GM21390 (cell line): ENCODE measurements around the gene RPL7A.
"Not testable (repeated sequence)": the region's sequence is repeated elsewhere in the genome, so short reads cannot be mapped to it uniquely, and the experiment has no call there.

Source experiments
- ATAC-seq: cut with Tn5 transposase; IDR thresholded peaks from one replicate; pipeline ENCODE4 v1.9.1; 2021; ENCODE audit not compliant: unreplicated experiment

Gene RPL7A

DNA sequence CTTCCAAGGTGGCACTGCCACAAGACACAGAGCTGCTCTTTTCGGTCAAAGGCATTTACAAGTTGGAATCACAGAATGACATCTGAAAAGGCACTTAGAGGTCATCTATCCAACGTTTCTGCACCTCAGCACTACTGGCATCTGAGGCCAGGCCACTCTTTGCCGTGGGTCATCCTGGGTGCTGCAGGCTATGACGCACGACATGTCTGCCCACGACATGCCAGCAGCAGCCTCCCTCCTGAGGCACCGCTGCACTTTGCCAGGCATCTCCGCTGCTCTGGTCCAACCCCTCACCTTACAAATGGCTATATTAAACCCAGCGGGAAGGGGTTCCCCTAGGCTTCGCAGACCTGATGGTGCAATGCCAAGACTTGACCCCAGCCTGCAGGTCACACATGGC lies 19.8 kb downstream of the RPL7A start:
- no peak for ATAC-seq

DNA sequence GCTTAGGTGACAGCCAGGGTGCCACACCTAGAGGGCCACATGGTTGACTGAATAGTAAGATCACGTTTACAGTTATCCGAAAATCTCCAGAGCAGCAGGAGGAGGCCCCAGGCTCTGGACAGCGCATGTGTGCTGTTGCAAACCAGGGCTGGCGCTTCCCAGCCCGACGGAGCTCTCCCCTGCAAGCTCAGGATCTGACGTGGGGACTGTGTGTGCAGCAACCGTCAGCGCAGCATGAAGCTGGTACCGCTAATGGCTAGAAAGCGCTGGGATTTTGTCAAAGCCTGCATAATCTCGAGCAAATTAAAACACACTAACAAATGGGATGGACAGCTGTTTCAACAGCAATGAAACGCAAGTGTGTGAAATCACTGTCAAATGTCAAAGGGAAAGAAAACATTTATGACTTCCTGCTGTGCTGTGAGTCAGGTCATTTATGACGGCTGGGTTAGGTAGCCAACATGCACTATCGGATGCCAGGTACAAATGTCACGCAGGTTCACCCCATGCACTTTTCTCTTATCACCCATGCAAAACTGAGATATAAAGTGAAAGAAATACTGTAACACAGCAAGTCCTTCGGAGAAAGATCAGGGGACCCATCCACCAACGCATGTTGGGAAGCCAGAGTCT lies 20.3 kb downstream of the RPL7A start:
- ATAC-seq = no peak

DNA sequence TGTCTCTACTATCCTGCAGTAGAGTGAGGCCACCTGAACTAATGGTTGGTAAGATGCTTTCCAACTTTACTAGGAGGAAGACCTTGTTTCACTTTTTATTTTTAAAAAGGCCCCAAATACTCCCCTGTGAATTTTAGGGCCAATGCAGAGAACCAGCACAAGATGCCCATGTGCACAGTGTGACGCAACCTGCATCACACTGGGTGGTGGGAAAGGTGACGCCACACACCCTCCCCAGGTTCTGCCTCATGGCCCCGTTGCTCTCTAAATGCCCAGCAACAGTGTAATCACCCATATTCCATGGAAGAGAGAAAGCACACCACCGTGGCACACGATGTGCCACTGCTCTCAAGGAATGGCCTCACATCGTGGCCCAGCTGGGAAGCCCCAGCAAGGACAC lies 21.4 kb downstream of the RPL7A start:
- ATAC-seq = no peak

DNA sequence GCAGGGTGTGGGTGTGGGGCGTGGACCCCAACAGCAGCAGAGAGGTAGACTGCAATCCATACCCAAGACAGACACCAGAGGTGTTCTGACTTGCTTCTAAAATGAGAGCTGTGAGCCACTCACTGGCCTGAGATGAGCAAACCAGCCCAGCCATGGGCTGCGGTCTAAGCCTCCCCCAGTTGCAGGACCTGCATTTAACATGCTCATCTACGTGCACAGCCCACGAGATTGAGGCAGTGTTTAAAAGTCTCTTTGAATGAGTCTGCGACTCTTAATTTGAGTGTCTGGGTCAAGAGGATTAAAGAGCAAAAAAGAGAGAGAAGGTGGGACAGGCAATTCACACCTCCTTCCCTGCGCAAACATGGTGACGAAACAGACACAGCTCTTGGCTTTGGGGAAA lies 21.9 kb downstream of the RPL7A start:
- no peak for ATAC-seq

DNA sequence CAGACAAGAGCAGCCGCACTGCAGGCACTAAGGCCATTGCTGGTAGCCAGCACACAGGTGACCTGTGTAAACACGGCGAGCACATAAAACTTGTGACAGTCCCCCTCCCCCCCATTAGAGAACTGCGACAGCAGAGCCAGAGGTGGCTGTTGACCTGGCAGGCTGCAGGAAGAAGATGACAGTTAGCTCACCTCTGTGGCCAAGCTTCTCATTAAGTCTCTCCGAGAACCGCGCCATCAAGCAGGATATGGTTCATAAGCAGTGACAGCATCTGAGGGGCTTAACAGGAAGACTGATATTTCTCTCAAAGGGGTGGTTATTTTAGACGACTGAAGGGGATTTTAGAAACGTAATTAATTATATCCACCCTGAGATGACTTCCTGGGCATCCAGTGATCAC lies 22.7 kb downstream of the RPL7A start:
- no peak for ATAC-seq

DNA sequence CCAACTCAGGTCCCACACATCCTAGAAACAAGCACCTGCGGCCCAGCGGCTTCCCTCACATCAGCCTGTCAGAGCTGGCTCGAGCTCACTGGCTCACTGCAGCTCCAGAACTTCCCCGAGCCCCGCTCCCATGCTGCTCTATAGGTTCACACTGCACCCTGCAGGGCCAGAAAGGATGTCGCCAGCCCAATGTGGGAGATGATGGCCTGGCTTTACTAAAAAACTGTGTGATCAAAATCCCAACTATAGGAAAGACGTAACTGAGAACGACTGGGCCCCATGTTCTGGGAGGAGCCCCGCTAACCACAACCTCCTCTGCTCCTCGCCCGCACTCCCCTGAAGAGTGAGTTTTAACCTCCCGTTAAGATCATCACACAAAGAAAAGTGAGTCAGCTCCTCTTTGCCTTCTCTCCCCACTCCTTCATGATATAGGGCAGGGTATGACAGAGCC lies 23.3 kb downstream of the RPL7A start:
- no peak for ATAC-seq

DNA sequence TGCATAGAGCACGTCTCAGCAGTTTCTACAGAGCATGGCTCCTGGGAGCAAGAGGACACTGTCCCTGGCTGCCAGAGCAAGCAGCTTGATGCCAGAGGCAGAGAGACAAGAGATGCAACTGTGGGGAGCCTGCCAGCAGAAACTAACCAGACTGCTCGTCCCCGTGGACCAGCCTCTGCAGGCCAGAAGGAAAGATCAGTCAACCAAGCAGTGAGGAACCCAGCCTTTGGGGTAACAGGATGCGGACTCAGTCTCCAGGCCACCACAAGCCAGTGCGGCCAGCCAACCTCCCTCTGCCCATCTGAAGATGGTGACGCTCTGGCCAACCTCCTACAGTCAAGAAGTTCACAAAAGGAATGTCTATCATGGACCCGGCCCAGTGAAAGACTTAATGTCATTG lies 24.1 kb downstream of the RPL7A start:
- ATAC-seq = no peak

- no peak for ATAC-seq
Measured at GRCh38 chr9:133374612-133375115, 26.6 kb downstream of the RPL7A start.

DNA sequence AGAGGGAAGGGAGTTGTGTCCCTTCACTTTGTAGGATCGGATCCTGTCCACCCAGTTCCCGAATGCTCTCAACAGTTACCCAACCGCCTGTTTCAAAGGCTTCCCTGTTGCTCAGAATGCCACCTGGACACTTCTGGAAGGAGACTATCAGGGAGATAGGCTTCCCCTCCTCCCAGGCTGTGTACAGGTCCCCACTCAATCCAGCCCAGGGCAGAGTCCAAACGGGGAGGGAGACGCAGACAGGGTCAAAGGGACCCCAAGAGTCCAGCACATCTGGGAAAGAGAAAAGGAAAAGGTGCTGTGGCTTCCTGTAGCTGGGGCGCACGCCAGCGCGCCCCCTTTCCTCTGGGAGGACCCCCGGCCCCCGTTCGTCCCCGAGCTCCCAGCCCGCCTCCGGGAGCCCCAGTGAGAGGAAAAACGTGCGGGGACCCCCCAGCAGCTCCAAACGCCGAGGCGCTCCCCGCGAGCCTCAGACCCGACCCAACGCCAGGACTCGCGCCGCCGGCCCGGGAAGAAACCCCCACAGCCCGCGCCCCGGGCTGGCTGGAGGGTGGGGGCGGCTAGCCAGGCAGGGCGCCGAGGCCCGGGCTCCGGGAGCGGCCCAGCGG lies 27.2 kb downstream of the RPL7A start:
- peak; percentile 27 for ATAC-seq

DNA sequence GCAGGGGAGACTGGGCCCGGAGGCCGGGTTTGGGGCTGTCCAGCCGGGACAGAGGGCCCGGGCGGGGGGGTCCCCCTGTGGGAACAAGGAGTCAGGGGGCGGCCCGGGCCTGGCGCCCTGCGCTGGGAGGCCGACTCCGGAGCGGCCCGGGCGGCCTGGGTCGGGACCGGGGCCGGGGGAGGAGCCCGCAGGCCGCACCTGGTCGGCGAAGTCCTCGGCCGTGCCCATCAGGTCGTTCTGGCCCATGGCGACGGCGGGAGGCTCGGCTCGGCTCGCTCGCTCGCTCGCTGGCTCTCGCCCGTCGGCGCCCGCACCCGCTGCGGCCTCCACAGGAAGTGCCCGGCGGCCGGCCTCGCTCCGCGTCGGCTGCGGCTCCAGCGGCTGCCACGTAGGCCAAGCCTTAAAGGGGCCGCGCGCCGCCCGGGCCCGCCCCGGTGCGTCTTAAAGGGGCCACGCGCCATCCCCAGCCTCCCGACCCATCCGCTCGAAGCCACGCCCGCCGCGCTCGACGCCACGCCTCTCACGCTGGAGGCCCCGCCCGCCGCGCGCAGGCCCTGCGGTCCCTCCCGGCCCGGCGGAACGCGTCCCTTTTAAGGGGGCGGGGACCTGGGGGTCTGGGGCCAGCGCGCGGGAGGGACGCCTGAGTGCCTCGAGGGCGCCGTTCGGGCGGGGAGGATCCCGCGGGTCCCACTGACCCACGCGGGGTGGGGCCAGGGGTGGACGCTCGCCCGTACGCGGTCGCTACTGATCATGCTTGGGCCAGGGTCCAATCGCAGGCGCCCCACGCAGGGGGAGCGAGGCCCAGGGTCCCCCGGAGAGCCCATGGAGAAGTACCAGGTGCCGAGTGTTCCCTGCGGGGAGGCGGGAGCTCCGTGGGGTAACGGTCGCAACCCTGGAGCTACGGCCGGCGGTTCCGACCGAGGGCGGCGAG lies 28.0 kb downstream of the RPL7A start, which contains the start of the genes STKLD1 and SURF4:
TSS of gene STKLD1 (plus strand) at position 643 of the 931 bp plus-strand sequence. CDS start at position 751, 108 bp downstream.
TSS of gene SURF4 (minus strand) at position 337 of the 931 bp plus-strand sequence. CDS start at position 246, 91 bp downstream.
- ATAC-seq = peak; percentile 79

DNA sequence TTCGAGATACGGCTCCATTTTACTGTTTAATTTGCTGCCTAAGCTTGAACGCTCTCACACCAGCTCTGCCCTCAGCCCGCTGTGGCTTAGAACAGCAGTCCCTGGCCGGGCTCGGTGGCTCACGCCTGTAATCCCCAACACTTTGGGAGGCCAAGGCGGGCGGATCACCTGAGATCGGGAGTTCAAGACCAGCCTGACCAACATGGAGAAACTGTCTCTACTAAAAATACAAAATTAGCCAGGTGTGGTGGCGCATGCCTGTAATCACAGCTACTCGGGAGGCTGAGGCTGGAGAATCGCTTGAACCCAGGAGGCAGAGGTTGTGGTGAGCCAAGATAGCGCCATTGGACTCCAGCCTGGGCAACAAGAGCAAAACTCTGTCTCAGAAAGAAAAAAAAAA lies 29.3 kb downstream of the RPL7A start:
- ATAC-seq = not testable (repeated sequence)

DNA sequence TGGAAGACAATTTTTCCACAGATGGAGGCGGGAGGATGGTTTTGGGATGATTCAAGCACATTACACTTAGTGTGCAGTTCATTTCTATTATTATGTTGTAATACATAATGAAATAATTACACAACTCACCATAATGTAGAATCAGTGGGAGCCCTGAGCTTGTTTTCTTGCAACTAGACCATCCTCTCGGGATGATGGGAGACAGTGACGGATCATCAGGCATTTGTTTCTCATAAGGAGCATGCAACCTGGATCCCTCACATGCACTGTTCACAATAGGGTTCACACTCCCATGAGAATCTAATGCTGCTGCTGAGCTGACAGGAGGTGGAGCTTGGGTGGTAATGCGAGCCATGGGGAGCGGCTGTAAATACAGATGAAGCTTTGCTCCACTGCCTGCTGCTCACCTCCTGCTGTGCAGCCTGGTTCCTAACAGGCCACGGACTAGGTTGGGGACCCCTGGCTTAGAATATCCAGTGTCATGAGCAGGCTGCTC lies 29.8 kb downstream of the RPL7A start:
- ATAC-seq = no peak

DNA sequence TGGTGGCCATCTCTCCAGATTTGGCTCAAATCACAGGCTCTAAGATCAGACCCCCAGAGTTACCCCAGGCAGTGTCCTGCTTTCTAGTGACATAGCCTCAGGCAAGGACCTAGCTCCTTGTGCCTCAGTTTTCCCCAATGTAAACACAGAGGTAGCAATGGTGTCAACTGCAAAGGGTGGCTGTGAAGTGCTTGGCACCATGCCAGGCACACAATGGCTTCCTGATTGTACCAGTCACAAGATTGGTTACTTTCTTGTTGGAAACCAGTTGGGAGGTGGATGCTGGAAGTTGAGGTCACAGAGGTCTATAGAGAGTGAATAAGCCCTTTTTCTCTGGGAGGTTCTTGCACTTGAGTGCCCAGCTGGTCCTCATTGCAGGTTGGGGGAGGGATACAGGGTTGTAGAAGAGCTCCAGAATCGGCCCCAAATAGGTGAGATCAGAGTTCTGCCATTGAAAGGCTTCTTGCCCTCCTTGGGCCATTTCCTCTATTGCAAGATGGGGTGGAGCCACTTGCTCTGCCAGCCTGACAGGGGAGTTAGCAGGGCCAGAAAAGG lies 30.5 kb downstream of the RPL7A start:
- no peak for ATAC-seq

GRCh38 chr9:133379153-133380086 lies 31.4 kb downstream of the RPL7A start:
- ATAC-seq = no peak

DNA sequence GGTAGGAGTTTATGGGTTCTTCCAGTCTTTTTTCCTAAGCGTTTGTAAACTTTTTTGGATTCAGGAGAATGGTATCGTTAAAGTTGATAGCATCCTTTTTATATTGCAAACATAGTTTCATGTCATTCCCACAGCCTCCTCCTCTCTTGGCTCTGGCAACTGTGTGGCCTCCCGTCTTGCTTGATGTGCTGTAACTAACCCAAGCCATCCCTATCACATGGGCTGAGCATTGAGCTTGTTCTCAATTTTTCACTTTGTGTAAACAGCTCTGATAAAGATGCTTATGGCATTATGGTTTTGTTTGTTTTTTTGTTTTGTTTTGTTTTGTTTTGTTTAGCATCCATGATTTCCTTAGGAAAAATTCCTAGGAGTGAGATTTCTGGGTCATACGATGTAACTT lies 32.7 kb downstream of the RPL7A start:
- ATAC-seq = no peak

DNA sequence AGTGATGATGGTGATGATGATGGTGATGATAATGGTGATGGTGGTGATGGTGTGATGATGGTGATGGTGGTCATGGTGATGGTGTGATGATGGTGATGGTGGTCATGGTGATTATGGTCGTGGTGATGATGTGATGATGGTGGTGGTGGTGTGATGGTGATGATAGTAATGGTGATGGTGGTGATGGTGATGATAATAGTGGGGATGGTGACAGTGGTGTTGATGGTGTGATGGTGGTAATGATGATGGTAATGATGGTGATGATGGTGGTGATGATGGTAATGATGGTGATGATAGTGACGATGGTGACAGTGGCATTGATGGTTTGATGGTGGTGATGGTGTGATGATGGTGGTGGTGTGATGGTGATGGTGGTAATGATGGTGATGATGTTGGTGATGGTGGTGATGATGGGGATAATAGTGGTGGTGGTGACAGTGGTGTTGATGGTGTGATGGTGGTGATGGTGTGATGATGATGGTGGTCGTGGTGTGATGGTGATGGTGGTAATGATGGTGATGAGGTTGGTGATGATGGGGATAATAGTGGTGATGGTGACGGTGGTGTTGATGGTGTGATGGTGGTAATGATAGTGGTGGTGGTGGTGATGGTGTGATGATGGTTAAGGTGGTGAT lies 34.6 kb downstream of the RPL7A start:
- no peak for ATAC-seq

DNA sequence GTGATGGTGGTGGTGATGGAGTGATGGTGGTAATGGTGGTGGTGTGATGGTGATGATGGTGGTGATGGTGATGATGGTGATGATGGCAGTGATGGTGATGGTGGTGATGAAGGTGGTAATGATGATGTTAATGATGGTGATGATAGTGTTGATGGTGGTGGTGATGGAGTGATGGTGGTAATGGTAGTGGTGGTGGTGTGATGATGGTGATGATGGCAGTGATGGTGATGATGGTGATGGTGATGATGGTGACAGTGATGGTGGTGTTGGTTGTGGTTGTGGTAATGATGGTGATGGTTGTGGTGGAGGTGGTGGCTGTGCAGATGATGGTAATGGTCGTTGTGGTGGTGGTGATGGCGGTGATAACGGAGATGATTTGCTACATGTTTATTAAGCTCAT lies 35.4 kb downstream of the RPL7A start:
- ATAC-seq = no peak

DNA sequence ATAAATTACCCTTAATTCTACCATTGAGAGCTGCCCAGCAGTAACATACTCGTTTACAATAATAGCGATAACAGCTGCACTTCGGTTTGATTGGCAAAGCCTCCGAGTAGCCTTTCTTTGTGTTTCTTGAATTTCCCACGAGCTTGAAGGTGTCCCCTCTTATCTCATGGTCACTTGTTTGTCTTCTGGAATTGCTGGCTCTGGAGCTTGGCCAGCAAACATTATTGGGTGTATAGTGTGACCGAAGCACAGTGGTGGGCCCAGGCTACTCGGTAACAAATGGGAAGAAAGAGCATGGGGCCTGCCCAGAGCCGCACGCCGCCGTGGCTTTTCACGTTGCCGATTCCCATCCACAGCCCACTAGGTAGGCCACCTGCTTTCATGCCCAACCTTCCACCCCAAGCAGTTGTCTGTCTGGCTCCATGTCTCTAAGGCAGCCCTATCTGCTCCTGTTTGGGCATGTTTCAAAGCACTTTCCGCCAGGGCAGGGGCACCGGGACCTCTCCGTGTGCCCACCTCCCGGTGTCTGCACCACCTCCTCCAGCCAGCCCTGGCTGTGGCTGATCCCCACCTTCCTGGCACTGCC lies 36.8 kb downstream of the RPL7A start:
- no peak for ATAC-seq

DNA sequence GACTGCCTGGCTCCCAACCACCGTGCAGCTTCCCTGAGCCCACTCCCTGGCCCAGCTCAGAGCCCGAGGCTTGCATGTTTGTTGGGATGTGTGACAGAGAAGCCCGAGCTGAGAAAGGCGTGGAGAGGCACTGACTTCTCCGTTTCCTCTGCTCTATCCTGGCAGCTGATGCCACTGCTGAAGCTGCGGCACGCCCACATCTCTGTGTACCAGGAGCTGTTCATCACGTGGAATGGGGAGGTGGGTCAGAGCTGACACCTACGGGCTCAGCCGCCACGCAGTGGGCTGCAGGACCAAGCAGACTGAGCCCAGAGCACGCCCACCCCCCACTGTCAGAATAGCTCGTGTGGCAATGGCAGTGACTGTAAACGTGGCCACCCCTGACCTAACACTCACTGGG lies 37.4 kb downstream of the RPL7A start:
- no peak for ATAC-seq
